ENCODE data around the gene ZIC4.

ZIC4 gene

GRCh38 chr3:147405231-147406027 is 914 bp downstream of the ZIC4 start:
- DNase-seq (ENCODE audit: low read depth, low spot score), result no peak

GRCh38 chr3:147404800-147405230 is 1.5 kb downstream of the ZIC4 start:
- DNase-seq (ENCODE audit: low read depth, low spot score), result no peak

GRCh38 chr3:147404000-147404799 is 2.1 kb downstream of the ZIC4 start:
- DNase-seq (ENCODE audit: low read depth, low spot score), result no peak

GRCh38 chr3:147403511-147403910 is 2.8 kb downstream of the ZIC4 start:
- no peak for DNase-seq (ENCODE audit: low read depth, low spot score)

- no peak for DNase-seq (ENCODE audit: low read depth, low spot score)
Observed at GRCh38 chr3:147402159-147402558, 4.2 kb downstream of the ZIC4 start.

- DNase-seq (ENCODE audit: low read depth, low spot score), result no peak
Observed at GRCh38 chr3:147401421-147401820, 4.9 kb downstream of the ZIC4 start.

GRCh38 chr3:147400999-147401398 is 5.3 kb downstream of the ZIC4 start:
- no peak for DNase-seq (ENCODE audit: low read depth, low spot score)

- DNase-seq (ENCODE audit: low read depth, low spot score), result no peak
Observed at GRCh38 chr3:147400111-147400510, 6.2 kb downstream of the ZIC4 start.

- DNase-seq (ENCODE audit: low read depth, low spot score), result no peak
Observed at GRCh38 chr3:147398813-147399534, 7.4 kb downstream of the ZIC4 start.

- no peak for DNase-seq (ENCODE audit: low read depth, low spot score)
Observed at GRCh38 chr3:147397875-147398812, 8.2 kb downstream of the ZIC4 start.

GRCh38 chr3:147397155-147397874 is 9.0 kb downstream of the ZIC4 start:
- DNase-seq (ENCODE audit: low read depth, low spot score), result peak; percentile 98

- no peak for DNase-seq (ENCODE audit: low read depth, low spot score)
Observed at GRCh38 chr3:147396712-147397046, 9.7 kb downstream of the ZIC4 start.

GRCh38 chr3:147395899-147396711 is 10.2 kb downstream of the ZIC4 start:
- DNase-seq (ENCODE audit: low read depth, low spot score), result no peak

GRCh38 chr3:147394884-147395225 is 11.5 kb downstream of the ZIC4 start:
- DNase-seq (ENCODE audit: low read depth, low spot score), result no peak

- DNase-seq (ENCODE audit: low read depth, low spot score), result no peak
Observed at GRCh38 chr3:147393943-147394883, 12.1 kb downstream of the ZIC4 start.

- no peak for DNase-seq (ENCODE audit: low read depth, low spot score)
Observed at GRCh38 chr3:147393261-147393942, 12.9 kb downstream of the ZIC4 start.

GRCh38 chr3:147392625-147392946 is 13.8 kb downstream of the ZIC4 start:
- no peak for DNase-seq (ENCODE audit: low read depth, low spot score)
